ENCODE results near the gene MSRB3.
"Not testable (repeated sequence)": the region's sequence is repeated elsewhere in the genome, so short reads cannot be mapped to it uniquely, and the experiment has no call there.

- not testable (repeated sequence) for TF ChIP-seq POLR2A (IDR thresholded peaks at IDR 0.05; ENCODE audit: control extremely low read depth in 1 of 2, low read depth in 2 of 2, low read length in 2 of 2); CREB1 (IDR thresholded peaks at IDR 0.05); ATF3 (IDR thresholded peaks at IDR 0.05; ENCODE audit: insufficient read depth, low read depth, low read length); MAX (IDR thresholded peaks at IDR 0.05); CTCF (IDR thresholded peaks at IDR 0.05; ENCODE audit: control extremely low read depth in 1 of 3, insufficient read depth in 1 of 3, low read depth in 1 of 3, low read length in 3 of 3); JUND (IDR thresholded peaks at IDR 0.05; ENCODE audit: low read length); TAF1 (IDR thresholded peaks at IDR 0.05; ENCODE audit: low read depth, low read length); EGR1 (IDR thresholded peaks at IDR 0.05; ENCODE audit: borderline replicate concordance, low read depth, low read length); HDAC2 (IDR thresholded peaks at IDR 0.05; ENCODE audit: borderline replicate concordance in 1 of 2, low read depth in 2 of 2, low read length in 2 of 2); TCF12 (IDR thresholded peaks at IDR 0.05; ENCODE audit: low read depth, low read length); SIN3A (conservative IDR thresholded peaks at IDR 0.05 in 1 of 2, IDR thresholded peaks at IDR 0.05 in 1 of 2; ENCODE audit: low read depth in 1 of 2, low read length in 2 of 2); POLR2AphosphoS5 (IDR thresholded peaks at IDR 0.05; ENCODE audit: low read depth, low read length); FOSL1 (IDR thresholded peaks at IDR 0.05; ENCODE audit: insufficient read depth, low read depth, low read length)
Observed at GRCh38 chr12:65483891-65484516, 205.5 kb downstream of the MSRB3 start.
